B cell (primary cell): ENCODE data around the gene MRGPRX2. TPM values are rescaled to one million over a fixed set of nuclear protein-coding genes. Genes with fewer than 3 reads are reported as not detected.

Experiments
- ATAC-seq: fragments of 200-7000 bp; cut with Tn5 transposase; one replicate; pipeline ENCODE4 v1.10.0; 2021; ENCODE audit warnings: low read depth, mild to moderate bottlenecking, moderate number of reproducible peaks, moderate library complexity
- CTCF ChIA-PET: fragments of 350-600 bp; sonication (Branson Sonifier 250); formaldehyde crosslinking; loops from one replicate; lab custom pipeline; 2021; ENCODE audit warnings: antibody characterized with exemption, inconsistent platforms; lab: Charles Lee
- POLR2A ChIA-PET: fragments of 350-600 bp; sonication (Branson Sonifier 250); formaldehyde crosslinking; loops from one replicate; lab custom pipeline; 2021; ENCODE audit warnings: antibody characterized with exemption; lab: Charles Lee
- DNase-seq: peaks from one replicate; pipeline ENCODE4 v3.0.0; 2013
- H2AFZ ChIP-seq: 2 replicates; pipeline ENCODE4 v1.6.1; 2012; ENCODE audit warnings: mild to moderate bottlenecking, low read depth, low read length; ENCODE audit not compliant: insufficient read depth, poor library complexity, severe bottlenecking
- H3K27ac ChIP-seq, 2 donors: 1 replicate in 1 of 2; 2 replicates in 1 of 2; pipeline ENCODE4 v1.5.1; 2012 to 2013; ENCODE audit warnings: low read length in 2 of 2, mild to moderate bottlenecking in 2 of 2, moderate library complexity in 1 of 2
- H3K27me3 ChIP-seq, 4 experiments: fragments of 200-600 bp in 1 of 4; sonication (generic) in 1 of 4; replicated peaks in 1 of 4; 1 replicate in 2 of 4; 2 replicates in 2 of 4; pipeline versions ENCODE4 v1.6.1 to v1.7.0; 2013 to 2016; ENCODE audit warnings: low read length in 3 of 4, mild to moderate bottlenecking in 2 of 4, mixed read lengths in 1 of 4, moderate library complexity in 1 of 4; ENCODE audit not compliant: insufficient read depth in 4 of 4, control insufficient read depth in 3 of 4; ENCODE audit errors: control extremely low read depth in 1 of 4
- H3K36me3 ChIP-seq, 2 experiments: replicated peaks in 1 of 2; 1 replicate in 1 of 2; 2 replicates in 1 of 2; pipeline versions ENCODE4 v1.6.1 to v1.7.1; 2013; ENCODE audit warnings: low read length in 1 of 2; ENCODE audit not compliant: insufficient read depth in 2 of 2, control insufficient read depth in 1 of 2; ENCODE audit errors: control extremely low read depth in 1 of 2, extremely low read depth in 1 of 2
- H3K4me1 ChIP-seq, 2 donors: fragments of 200-600 bp in 1 of 2; sonication (generic) in 1 of 2; 1 replicate in 1 of 2; 2 replicates in 1 of 2; pipeline versions ENCODE4 v1.5.1 to v1.6.1; 2013 to 2017; ENCODE audit warnings: low read length in 2 of 2; ENCODE audit not compliant: control insufficient read depth in 2 of 2, insufficient read depth in 2 of 2
- H3K4me2 ChIP-seq: replicated peaks from 2 replicates; pipeline ENCODE3; 2012; ENCODE audit warnings: mild to moderate bottlenecking, low read depth, low read length; ENCODE audit not compliant: poor library complexity, severe bottlenecking
- H3K4me3 ChIP-seq, 5 experiments: fragments of 200-600 bp in 1 of 5; sonication (generic) in 1 of 5; 1 replicate in 3 of 5; 2 replicates in 2 of 5; pipeline versions ENCODE4 v1.5.1 to v1.7.0; 2011 to 2016; ENCODE audit warnings: low read length in 4 of 5, mild to moderate bottlenecking in 4 of 5, low read depth in 2 of 5, control low read depth in 1 of 5, moderate library complexity in 1 of 5; ENCODE audit not compliant: insufficient read depth in 1 of 5; ENCODE audit errors: control extremely low read depth in 1 of 5, extremely low read depth in 1 of 5
- H3K79me2 ChIP-seq: fragments of 200-600 bp; sonication (generic); one replicate; pipeline ENCODE4 v1.6.0; 2016; ENCODE audit warnings: low read length; ENCODE audit not compliant: control insufficient read depth, insufficient read depth
- H3K9ac ChIP-seq: fragments of 200-600 bp; sonication (generic); 2 replicates; pipeline ENCODE4 v1.6.1; 2017; ENCODE audit warnings: mild to moderate bottlenecking, low read length, moderate library complexity
- H3K9me3 ChIP-seq, 3 donors: one replicate each; pipeline versions ENCODE4 v1.6.1 to v1.7.1; 2013; ENCODE audit warnings: low read length in 2 of 3; ENCODE audit not compliant: control insufficient read depth in 2 of 3, insufficient read depth in 1 of 3; ENCODE audit errors: control extremely low read depth in 1 of 3
- H4K20me1 ChIP-seq: 2 replicates; pipeline ENCODE4 v1.6.0; 2012; ENCODE audit warnings: mild to moderate bottlenecking, low read length; ENCODE audit not compliant: insufficient read depth, control insufficient read depth, poor library complexity, severe bottlenecking
- H3K27ac Mint-ChIP-seq: one replicate; pipeline ENCODE4 v1.8.0; 2021; ENCODE audit warnings: mixed read lengths
- H3K27me3 Mint-ChIP-seq: one replicate; pipeline ENCODE4 v1.8.0; 2021; ENCODE audit warnings: mixed read lengths
- H3K4me1 Mint-ChIP-seq: one replicate; pipeline ENCODE4 v1.8.0; 2021; ENCODE audit warnings: mixed read lengths
- H3K4me3 Mint-ChIP-seq: one replicate; pipeline ENCODE4 v1.8.0; 2021; ENCODE audit warnings: mixed read lengths
- H3K9me3 Mint-ChIP-seq: one replicate; pipeline ENCODE4 v1.8.0; 2022; ENCODE audit warnings: mixed read lengths; ENCODE audit not compliant: insufficient read depth
- EZH2 ChIP-seq: IDR thresholded peaks from 2 replicates; pipeline ENCODE4 v1.6.1; 2012; ENCODE audit warnings: borderline replicate concordance, low read depth, mild to moderate bottlenecking, moderate library complexity, low read length; ENCODE audit not compliant: insufficient read depth, poor library complexity, severe bottlenecking
- WGBS: methylation state at CpG from one replicate; pipeline ENCODE4 v1.1.5; 2013; ENCODE audit warnings: missing lambda C conversion rate; ENCODE audit not compliant: insufficient coverage; 5-methylcytosine and 5-hydroxymethylcytosine counted together
- intact Hi-C: fragments of 100-400 bp; cut with micrococcal nuclease; formaldehyde crosslinking; loops from one replicate; pipeline ENCODE4 v1.10.0; 2022
- polyA plus RNA-seq: library from polyadenylated mRNA; depleted of rRNA; stranded (reverse); fragments of >200 nt; gene quantifications from 2 replicates; pipeline ENCODE4 v1.2.3, GENCODE V29; 2012
- total RNA-seq, 2 donors: library from RNA; stranded (reverse); fragments of 120-200 nt in 1 of 2; gene quantifications; 1 replicate in 1 of 2; 2 replicates in 1 of 2; pipeline versions ENCODE4 v1.2.3 to v1.2.4, GENCODE V29; 2013 to 2022
- TF ChIP-seq, protein P1 (sequence below): fragments of 200-600 bp; IDR thresholded peaks from one replicate; pipeline ENCODE4 v1.8.0; 2022; ENCODE audit warnings: antibody characterized with exemption, mild to moderate bottlenecking

The MRGPRX2 gene
- total and polyA plus RNA-seq, 2 donors (not counting 1 experiment from before 2014, with no cell fraction given) = not detected

DNA sequence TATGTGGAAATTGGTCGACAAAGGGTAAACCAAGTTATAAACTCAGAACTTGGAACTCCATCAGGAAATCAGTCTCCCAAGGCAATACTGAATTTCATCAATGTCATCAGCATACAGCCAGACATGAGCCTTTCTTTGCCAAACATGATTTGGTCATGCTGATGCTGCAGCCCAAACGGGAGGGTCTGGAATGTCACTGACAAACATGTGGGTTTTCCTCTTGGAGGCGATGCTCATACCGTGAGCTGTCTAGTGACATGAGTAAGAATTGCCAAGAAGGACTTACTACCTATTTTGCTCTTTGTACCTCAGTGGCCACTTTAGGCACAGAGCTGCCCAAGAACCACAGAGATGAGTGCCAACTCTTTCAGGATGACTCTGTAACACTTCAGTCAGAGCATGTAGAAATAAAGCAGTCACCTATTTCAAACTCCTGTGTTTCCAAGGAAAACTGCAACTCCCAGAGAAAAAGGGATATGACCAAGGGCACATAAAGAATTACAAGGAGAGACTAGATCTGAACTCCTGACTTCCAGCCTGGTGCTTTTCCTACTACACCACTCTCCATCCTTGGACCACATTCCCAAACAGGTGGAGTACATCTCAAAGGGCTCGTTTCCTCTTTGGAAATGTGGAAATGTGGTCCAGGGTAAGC is 24.3 kb upstream of the MRGPRX2 start:
- no peaks in the 10 kb centered on the region for H3K4me1 Mint-ChIP-seq
- no peaks in the 10 kb centered on the region for H3K4me1 ChIP-seq
- H3K27me3 Mint-ChIP-seq = peaks cover 14% of the 10 kb centered on the region
- no peaks in the 10 kb centered on the region for H3K36me3 ChIP-seq
- no peaks in the 10 kb centered on the region for H4K20me1 ChIP-seq
- H3K79me2 ChIP-seq = no peaks in the 10 kb centered on the region
- H3K9ac ChIP-seq = no peak overlapping the region
- no peak overlapping the region for H2AFZ ChIP-seq
- H3K4me3 ChIP-seq = no peak overlapping the region
- no peak for TF ChIP-seq EZH2
- TF ChIP-seq, protein P1, sequence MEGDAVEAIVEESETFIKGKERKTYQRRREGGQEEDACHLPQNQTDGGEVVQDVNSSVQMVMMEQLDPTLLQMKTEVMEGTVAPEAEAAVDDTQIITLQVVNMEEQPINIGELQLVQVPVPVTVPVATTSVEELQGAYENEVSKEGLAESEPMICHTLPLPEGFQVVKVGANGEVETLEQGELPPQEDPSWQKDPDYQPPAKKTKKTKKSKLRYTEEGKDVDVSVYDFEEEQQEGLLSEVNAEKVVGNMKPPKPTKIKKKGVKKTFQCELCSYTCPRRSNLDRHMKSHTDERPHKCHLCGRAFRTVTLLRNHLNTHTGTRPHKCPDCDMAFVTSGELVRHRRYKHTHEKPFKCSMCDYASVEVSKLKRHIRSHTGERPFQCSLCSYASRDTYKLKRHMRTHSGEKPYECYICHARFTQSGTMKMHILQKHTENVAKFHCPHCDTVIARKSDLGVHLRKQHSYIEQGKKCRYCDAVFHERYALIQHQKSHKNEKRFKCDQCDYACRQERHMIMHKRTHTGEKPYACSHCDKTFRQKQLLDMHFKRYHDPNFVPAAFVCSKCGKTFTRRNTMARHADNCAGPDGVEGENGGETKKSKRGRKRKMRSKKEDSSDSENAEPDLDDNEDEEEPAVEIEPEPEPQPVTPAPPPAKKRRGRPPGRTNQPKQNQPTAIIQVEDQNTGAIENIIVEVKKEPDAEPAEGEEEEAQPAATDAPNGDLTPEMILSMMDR = no peak
- H3K9me3 Mint-ChIP-seq = no peaks in the 10 kb centered on the region
- H3K27ac Mint-ChIP-seq = no peak overlapping the region
- ChIA-PET CTCF (interaction anchor here (1.5 to 6.2 kb wide), 2 partner anchors 8 to 14 kb away, joined by 4 to 21 read pairs; no protein-coding TSS in a partner anchor), POLR2A (no interaction called here)
- H3K27ac ChIP-seq = no peak overlapping the region
- ATAC-seq (no peak), DNase-seq (no peak)
- H3K9me3 ChIP-seq = no peaks in the 10 kb centered on the region
- H3K27me3 ChIP-seq = peaks cover 0 to 10% (median 2%) of the 10 kb centered on the region in 4 experiments
- H3K4me3 Mint-ChIP-seq = no peak overlapping the region
- H3K4me2 ChIP-seq = no peak overlapping the region
- WGBS = 85% methylated on average over 4 of the region's 5 CpGs
- intact Hi-C loops = no loop called here

GRCh38 chr11:19083166-19083565 is 22.6 kb upstream of the MRGPRX2 start:
- no peaks in the 10 kb centered on the region for H3K4me1 Mint-ChIP-seq
- H3K27ac Mint-ChIP-seq = no peak overlapping the region
- H3K4me1 ChIP-seq = no peaks in the 10 kb centered on the region
- H3K27me3 Mint-ChIP-seq = peaks cover 21% of the 10 kb centered on the region
- no peak overlapping the region for H3K4me3 Mint-ChIP-seq
- TF ChIP-seq EZH2 = no peak
- TF ChIP-seq, protein P1 = no peak
- peaks cover 0 to 6% (median 1%) of the 10 kb centered on the region in 4 experiments for H3K27me3 ChIP-seq
- H3K9me3 ChIP-seq = no peaks in the 10 kb centered on the region
- no peak for ATAC-seq
- H3K9me3 Mint-ChIP-seq = no peaks in the 10 kb centered on the region
- ChIA-PET CTCF (interaction anchor here (1.3 to 1.5 kb wide), 2 partner anchors 9 to 12 kb away, joined by 3 to 4 read pairs; no protein-coding TSS in a partner anchor), POLR2A (no interaction called here)
- H3K4me3 ChIP-seq = no peak overlapping the region
- H2AFZ ChIP-seq = no peak overlapping the region
- WGBS = 100% methylated on average over 1 of the region's 1 CpG
- no peak overlapping the region for H3K27ac ChIP-seq
- intact Hi-C loops = no loop called here
- DNase-seq = no peak
- H3K79me2 ChIP-seq = no peaks in the 10 kb centered on the region
- H3K4me2 ChIP-seq = no peak overlapping the region
- no peaks in the 10 kb centered on the region for H4K20me1 ChIP-seq
- H3K9ac ChIP-seq = no peak overlapping the region
- no peaks in the 10 kb centered on the region for H3K36me3 ChIP-seq
